ENCODE data around the gene ITLN2.
A peak's percentile ranks its signal among the peaks of the same experiment; 100 is the strongest.
"Not testable (repeated sequence)": the region's sequence is repeated elsewhere in the genome, so short reads cannot be mapped to it uniquely, and the experiment has no call there.

The ITLN2 gene

DNA sequence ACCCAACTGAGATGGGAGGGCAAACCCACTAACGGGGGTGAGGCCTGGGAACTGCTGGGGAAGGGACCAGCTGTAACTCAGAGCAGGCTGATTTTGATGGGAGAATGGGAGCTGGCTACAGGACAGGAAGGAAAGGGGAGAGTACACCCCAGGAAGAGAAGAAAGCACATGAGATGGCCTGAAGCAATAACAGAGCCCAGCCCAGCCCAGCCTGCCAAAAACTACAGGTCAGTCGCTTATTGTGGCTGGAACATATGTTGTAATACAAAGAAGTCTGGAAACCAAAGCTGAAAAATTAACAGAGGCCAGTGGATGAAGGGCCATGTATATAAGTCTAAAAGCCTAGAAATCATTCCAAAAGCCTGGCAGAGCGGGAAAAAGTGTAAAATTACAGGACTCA lies 1.6 kb downstream of the ITLN2 start:
- DNase-seq (ENCODE audit: low read depth), result no peak
- TF ChIP-seq, protein P1, sequence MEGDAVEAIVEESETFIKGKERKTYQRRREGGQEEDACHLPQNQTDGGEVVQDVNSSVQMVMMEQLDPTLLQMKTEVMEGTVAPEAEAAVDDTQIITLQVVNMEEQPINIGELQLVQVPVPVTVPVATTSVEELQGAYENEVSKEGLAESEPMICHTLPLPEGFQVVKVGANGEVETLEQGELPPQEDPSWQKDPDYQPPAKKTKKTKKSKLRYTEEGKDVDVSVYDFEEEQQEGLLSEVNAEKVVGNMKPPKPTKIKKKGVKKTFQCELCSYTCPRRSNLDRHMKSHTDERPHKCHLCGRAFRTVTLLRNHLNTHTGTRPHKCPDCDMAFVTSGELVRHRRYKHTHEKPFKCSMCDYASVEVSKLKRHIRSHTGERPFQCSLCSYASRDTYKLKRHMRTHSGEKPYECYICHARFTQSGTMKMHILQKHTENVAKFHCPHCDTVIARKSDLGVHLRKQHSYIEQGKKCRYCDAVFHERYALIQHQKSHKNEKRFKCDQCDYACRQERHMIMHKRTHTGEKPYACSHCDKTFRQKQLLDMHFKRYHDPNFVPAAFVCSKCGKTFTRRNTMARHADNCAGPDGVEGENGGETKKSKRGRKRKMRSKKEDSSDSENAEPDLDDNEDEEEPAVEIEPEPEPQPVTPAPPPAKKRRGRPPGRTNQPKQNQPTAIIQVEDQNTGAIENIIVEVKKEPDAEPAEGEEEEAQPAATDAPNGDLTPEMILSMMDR (IDR thresholded peaks at IDR 0.05; ENCODE audit: control insufficient read depth, extremely low read depth, insufficient read depth), result no peak
- no peak overlapping the region for H3K4me3 ChIP-seq (ENCODE audit: low read depth, low read length)

DNA sequence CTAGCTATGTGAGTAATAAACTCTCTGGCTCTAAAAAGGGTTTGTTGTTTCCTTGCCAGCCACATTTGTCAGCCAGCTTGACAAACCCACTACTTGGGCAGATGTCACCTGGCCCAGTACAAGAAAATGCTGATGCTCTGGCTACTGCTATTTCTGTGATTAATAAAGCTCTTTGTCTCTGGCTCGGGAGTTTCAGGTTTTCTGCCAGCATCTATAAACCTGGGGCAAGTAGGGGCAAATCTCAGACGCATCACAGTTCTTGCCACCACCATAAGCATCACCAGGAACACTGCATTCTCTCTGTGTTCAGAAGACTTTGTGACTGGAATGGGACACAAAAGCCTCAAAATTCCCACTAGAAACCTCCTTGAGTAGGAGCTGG lies 2.5 kb downstream of the ITLN2 start:
- TF ChIP-seq, protein P1 (IDR thresholded peaks at IDR 0.05; ENCODE audit: control insufficient read depth, extremely low read depth, insufficient read depth), result no peak
- no peak overlapping the region for H3K4me3 ChIP-seq (ENCODE audit: low read depth, low read length)
- no peak for DNase-seq (ENCODE audit: low read depth)

DNA sequence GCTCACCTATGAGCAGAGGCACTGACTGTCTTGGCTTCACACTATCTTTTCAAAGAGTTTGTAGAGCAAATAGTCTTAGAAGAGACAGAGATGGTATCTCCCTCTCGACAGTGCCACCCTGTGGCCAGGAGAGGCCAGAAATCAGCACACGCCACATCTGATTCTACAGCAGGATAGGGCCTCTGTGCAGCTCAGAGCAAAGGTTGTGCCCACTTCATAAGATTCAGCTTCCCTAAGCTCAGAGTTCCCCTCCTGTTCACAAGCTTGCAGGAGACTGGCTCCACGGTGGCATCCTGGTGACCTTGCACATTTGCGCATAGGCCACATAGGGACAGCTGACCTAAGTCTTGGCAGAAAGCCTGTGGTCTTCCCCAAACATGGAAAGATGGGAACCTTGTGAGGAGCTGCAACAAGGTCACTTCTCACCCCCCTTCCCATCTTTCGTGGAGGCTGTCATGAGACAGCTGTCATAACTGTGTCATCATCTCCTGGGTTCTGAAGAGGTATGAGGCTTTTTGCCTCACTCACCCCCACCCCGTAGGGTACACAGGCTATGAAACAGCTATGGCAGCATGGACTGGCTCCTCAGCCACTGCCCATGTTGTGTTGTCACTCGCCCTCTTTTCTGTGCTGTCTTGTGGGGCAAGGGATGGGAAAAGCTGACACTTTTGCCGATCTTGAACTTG lies 3.0 kb downstream of the ITLN2 start:
- H3K4me3 ChIP-seq (ENCODE audit: low read depth, low read length), result no peak overlapping the region
- DNase-seq (ENCODE audit: low read depth), result peak; percentile 58
- TF ChIP-seq, protein P1 (IDR thresholded peaks at IDR 0.05; ENCODE audit: control insufficient read depth, extremely low read depth, insufficient read depth), result peak; percentile 89

DNA sequence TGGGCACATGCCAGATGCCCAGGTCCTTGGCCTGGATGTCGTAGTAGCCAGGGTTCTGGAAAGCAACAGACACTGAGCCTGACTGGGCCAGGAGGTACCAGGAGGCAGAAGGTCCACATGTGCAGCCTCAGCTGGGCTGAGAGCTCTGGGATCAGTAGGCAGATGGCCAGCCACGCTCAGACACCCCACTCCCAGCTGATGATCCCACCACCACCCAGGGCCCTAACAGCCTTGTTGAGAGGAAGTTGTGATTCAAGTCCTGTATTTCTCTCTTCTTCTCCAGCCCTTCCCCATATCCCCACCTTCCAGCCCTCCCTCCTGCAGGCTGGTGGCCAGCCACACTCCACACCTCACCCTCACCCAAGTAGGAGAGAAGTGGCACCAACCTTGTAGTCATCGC lies 4.0 kb downstream of the ITLN2 start:
- TF ChIP-seq, protein P1 (IDR thresholded peaks at IDR 0.05; ENCODE audit: control insufficient read depth, extremely low read depth, insufficient read depth), result no peak
- H3K4me3 ChIP-seq (ENCODE audit: low read depth, low read length), result no peak overlapping the region
- DNase-seq (ENCODE audit: low read depth), result no peak

DNA sequence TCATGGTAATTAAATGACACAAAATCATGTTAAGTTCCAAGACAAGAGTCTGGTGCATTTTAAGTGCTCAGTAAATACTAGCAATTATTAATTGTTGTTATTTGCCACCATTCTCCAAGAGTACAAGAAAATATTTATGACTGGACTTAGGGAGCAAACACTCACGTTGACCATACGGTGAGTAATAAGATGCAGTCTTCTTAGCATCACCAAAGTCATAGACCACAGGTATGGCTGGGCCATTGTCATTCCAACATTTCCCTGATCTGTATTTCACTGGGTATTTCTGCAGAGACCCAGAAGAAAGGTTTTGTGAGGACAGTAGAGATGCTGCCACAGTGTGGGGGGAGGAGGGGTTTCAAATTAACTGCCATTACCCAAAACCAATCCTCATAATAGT lies 4.7 kb downstream of the ITLN2 start:
- H3K4me3 ChIP-seq (ENCODE audit: low read depth, low read length), result no peak overlapping the region
- TF ChIP-seq, protein P1 (IDR thresholded peaks at IDR 0.05; ENCODE audit: control insufficient read depth, extremely low read depth, insufficient read depth), result no peak
- DNase-seq (ENCODE audit: low read depth), result no peak

DNA sequence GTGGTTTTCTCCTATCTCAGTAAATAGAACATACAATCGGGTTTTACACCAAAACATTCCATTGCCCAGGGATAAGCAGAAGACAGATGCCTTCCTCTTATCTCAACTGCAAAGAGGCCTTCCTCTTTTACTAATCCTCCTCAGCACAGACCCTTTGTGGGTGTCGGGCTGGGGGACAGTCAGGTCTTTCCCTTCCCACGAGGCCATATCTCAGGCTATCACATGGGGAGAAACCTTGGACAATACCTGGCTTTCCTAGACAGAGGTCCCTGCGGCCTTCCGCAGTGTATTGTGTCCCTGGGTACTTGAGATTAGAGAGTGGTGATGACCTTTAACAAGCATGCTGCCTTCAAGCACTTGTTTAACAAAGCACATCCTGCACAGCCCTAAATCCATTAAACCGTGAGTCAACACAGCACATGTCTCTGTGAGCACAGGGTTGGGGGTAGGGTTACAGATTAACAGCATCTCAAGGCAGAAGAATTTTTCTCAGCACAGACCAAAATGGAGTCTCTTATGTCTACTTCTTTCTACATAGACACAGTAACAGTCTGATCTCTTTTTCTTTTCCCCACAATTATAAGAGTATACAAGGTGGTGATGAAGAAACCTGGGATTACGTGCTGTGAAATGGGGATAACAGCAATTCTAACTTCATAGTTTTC lies 5.3 kb downstream of the ITLN2 start:
- DNase-seq (ENCODE audit: low read depth); H3K4me3 ChIP-seq (ENCODE audit: low read depth, low read length): not testable (repeated sequence)

DNA sequence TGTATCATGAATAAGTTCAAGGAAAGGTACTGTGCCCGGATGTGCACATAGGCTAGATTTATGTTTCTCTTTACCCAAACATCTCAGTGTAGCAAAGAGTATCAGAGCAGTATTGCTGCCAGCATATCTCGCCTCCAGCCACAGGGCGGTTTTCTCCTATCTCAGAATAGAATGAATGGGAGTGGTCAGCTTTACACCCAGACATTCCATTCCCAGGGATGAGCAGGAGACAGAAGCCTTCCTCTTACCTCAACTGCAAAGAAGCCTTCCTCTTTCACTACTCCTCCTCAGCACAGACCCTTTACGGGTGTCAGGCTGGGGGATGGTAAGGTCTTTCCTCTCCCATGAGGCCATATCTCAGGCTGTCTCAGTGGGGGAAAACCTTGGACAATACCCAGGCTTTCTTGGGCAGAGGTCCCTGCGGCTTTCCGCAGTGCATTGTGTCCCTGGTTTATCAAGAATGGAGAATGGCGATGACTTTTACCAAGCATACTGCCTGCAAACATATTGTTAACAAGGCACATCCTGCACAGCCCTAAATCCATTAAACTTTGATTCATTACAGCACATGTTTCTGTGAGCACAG lies 7.3 kb downstream of the ITLN2 start:
- DNase-seq (ENCODE audit: low read depth); H3K4me3 ChIP-seq (ENCODE audit: low read depth, low read length): not testable (repeated sequence)

DNA sequence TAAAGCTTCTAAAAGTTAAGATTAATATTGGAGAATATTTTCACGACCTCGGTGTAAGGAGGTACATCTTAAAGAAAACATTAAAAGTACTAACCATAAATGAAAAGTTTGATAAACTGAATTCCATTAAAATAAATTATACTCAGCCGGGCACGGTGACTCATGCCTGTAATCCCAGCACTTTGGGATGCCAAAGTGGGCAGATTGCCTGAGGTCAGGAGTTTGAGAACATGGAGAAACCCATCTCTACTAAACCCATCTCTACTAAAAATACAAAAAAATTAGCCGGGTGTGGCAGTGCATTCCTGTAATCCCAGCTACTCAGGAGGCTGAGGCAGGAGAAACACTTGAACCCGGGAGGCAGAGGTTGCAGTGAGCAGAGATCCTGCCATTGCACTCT lies 8.7 kb downstream of the ITLN2 start:
- DNase-seq (ENCODE audit: low read depth); H3K4me3 ChIP-seq (ENCODE audit: low read depth, low read length): not testable (repeated sequence)

Data from LNCaP clone FGC (cell line).